Spleen (tissue), 7 donors: ENCODE data around the gene P2RY14.

Experiments used
- CTCF ChIP-seq, 11 experiments: fragments of 200-600 bp in 7 of 11; fragments of 450-650 bp in 4 of 11; sonication (generic) in 4 of 11; IDR thresholded peaks in 8 of 11; conservative IDR thresholded peaks in 3 of 11; 1 replicate in 7 of 11; 2 replicates in 4 of 11; pipeline versions ENCODE4 v1.4.0 to v1.8.0; 2016 to 2021; ENCODE audit warnings: antibody characterized with exemption in 11 of 11, inconsistent platforms in 4 of 11, mild to moderate bottlenecking in 1 of 11
- POLR2A ChIP-seq, 3 donors: fragments of 450-650 bp; IDR thresholded peaks; one replicate each; pipeline ENCODE4 v1.5.1; 2017; ENCODE audit warnings: antibody characterized with exemption in 3 of 3, mild to moderate bottlenecking in 1 of 3
- donor health status: DM: no; HTN: no; CAD: no; lungs with moderate emphysema.
- donor health status: DM: no; HTN: no; CAD: no.
- donor health status: DM: no; HTN: no; CAD: no.

- TF ChIP-seq CTCF (IDR thresholded peaks at IDR 0.05 in 8 of 11, conservative IDR thresholded peaks at IDR 0.05 in 3 of 11) = no peak
- no peak for TF ChIP-seq POLR2A (IDR thresholded peaks at IDR 0.05)
Measured at GRCh38 chr3:151320131-151320530, 41.8 kb upstream of the P2RY14 start.
